Activated CD8-positive, alpha-beta memory T cell treated with anti-CD3 and anti-CD28 coated beads, Interleukin-2, amount 10 ng/mL, durations not matched to agents 7 days and 5 days (primary cell): ENCODE results near the gene PSORS1C1. TPM values are rescaled to one million over a fixed set of nuclear protein-coding genes. Genes with fewer than 3 reads are reported as not detected.

Source experiments
- ATAC-seq: fragments of 150-1000 bp; cut with Tn5 transposase; one replicate; pipeline ENCODE4 v1.10.0; 2021; ENCODE audit warnings: moderate library complexity
- CTCF ChIA-PET: fragments of 350-600 bp; sonication (Branson Sonifier 250); formaldehyde crosslinking; loops from one replicate; lab custom pipeline; 2021; ENCODE audit warnings: antibody characterized with exemption; lab: Charles Lee
- DNase-seq: peaks from one replicate; pipeline ENCODE4 v3.0.0-alpha.2; 2020
- H3K27ac Mint-ChIP-seq: one replicate; pipeline ENCODE4 v1.8.0; 2021; ENCODE audit warnings: mild to moderate bottlenecking, mixed read lengths
- H3K27me3 Mint-ChIP-seq: one replicate; pipeline ENCODE4 v1.8.0; 2021; ENCODE audit warnings: mixed read lengths
- H3K36me3 Mint-ChIP-seq: one replicate; pipeline ENCODE4 v1.8.0; 2021; ENCODE audit warnings: mild to moderate bottlenecking, mixed read lengths
- H3K4me1 Mint-ChIP-seq: one replicate; pipeline ENCODE4 v1.8.0; 2021; ENCODE audit warnings: mixed read lengths
- H3K4me3 Mint-ChIP-seq: one replicate; pipeline ENCODE4 v1.8.0; 2021; ENCODE audit warnings: mild to moderate bottlenecking, moderate library complexity, mixed read lengths
- H3K9me3 Mint-ChIP-seq: one replicate; pipeline ENCODE4 v1.8.0; 2022; ENCODE audit warnings: low read depth, mixed read lengths
- total RNA-seq, 2 experiments: library from RNA; stranded (reverse); gene quantifications; one replicate each; pipeline ENCODE4 v1.2.3, GENCODE V29; 2021

The PSORS1C1 gene
- total RNA-seq, 2 experiments from 2014 or later, result 0.26 TPM; not detected in 1

DNA sequence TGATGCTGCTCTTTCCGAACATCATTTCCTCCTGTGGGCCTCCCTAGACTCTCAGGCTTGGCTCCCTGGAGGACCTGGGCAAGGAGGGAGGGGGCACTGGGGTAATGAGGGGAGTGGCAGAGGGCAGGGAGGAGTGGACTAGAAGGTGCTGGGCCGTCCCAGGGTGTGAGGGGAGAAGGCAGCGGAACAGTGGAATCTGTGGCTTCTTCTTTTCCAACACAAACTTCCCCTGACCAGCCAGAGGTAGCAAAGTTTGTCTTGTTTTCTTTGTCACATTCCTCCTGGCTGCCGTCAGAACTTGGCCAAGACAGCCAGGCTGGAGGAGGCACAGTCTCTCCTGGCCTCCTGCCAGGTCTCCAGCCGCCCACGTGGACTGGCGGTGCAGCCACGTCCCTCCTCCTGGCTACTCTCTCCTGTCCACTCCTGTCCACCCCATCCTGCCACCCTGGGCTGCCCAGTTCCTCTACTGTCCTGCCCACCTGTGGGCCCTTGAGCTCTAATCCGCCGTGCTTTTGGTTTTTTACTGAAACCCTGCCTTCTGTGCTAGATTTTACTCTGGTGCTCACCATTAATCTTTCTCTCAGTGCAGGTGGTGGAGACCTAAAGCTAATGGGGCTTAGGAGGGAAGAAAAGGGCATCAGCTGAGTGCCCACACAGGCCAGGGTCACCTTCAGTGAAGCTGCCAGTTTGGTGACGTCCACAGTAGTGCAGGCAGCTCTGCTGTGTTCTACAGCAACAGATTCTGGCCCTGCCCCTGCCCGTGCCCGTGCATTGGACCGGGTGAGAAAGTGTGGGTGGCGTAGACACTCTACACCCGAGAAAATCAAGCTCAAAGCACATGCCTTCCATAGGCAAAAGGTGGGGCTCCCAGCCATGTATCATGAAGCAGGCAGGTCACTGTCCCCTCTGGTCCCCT lies 8.4 kb downstream of the PSORS1C1 start:
- ATAC-seq (no peak), DNase-seq (no peak)
- CTCF ChIA-PET, result interaction anchor here (0.8 to 1.6 kb wide), 2 partner anchors 24 to 43 kb away, joined by 3 to 4 read pairs; no protein-coding TSS in a partner anchor
- Mint-ChIP-seq H3K27ac (no peak overlapping the region), H3K27me3 (peaks cover 14% of the 10 kb centered on the region), H3K4me1 (no peaks in the 10 kb centered on the region), H3K4me3 (no peak overlapping the region), H3K36me3 (no peaks in the 10 kb centered on the region), H3K9me3 (no peaks in the 10 kb centered on the region)

GRCh38 chr6:31125162-31125561 lies 10.6 kb downstream of the PSORS1C1 start:
- no peak overlapping the region for H3K4me3 Mint-ChIP-seq

DNA sequence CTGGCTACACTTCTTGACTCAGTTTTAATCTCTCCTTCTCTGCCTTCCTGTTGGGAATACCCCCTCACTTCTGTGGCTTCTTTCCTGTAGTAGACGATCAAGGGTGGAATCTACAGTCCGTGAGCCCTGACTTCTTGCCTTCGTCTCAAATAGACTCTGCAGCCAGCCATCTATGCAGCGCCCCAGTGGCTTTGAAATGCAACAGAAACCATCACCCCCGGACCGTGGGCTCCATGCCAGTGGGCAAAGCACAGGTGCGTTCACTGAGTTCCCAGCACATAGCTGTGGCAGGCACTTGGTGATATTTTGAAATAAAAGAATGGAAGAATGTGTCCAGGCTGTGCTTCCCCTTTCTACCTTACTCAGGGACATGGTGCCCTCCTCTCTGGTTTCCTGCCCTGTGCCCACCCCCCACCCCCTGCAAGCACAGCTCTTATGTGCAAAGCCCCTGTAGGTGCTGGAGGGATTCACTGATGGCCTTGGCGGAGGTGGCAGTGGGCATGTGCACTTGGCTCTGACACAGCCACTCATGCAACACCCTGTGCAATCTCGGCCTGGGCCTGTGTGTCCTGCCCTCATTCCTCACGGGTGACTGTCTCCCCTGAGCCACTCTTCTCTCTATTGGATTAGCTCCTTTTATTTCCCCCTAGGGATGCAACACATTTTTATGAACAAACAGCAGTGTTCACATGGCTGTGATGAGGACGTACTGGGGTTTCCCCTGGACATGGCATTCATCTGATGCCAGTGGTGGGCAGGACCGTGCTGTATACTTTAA lies 11.2 kb downstream of the PSORS1C1 start:
- H3K36me3 Mint-ChIP-seq, result no peaks in the 10 kb centered on the region
- H3K27me3 Mint-ChIP-seq, result peaks cover 23% of the 10 kb centered on the region
- no peak for ATAC-seq
- no peaks in the 10 kb centered on the region for H3K4me1 Mint-ChIP-seq
- H3K4me3 Mint-ChIP-seq, result no peak overlapping the region
- H3K27ac Mint-ChIP-seq, result no peak overlapping the region
- CTCF ChIA-PET, result interaction anchor here (4.2 kb wide), 1 partner anchor 13 kb away, joined by 23 read pairs; the partner anchor contains the start of gene PSORS1C2
- H3K9me3 Mint-ChIP-seq, result no peaks in the 10 kb centered on the region
- no peak for DNase-seq

More at GRCh38 chr6:31125162-31125561, 10.6 kb downstream of the PSORS1C1 start:
- DNase-seq, result no peak
- H3K27me3 Mint-ChIP-seq, result peaks cover 23% of the 10 kb centered on the region
- no peak overlapping the region for H3K27ac Mint-ChIP-seq
- ATAC-seq, result no peak
- CTCF ChIA-PET, result interaction anchor here (1.1 kb wide), 1 partner anchor 10 kb away, joined by 3 read pairs; no protein-coding TSS in a partner anchor
- no peaks in the 10 kb centered on the region for H3K4me1 Mint-ChIP-seq
- H3K9me3 Mint-ChIP-seq, result no peaks in the 10 kb centered on the region
- H3K36me3 Mint-ChIP-seq, result no peaks in the 10 kb centered on the region

GRCh38 chr6:31126396-31127175 lies 12.0 kb downstream of the PSORS1C1 start:
- H3K4me1 Mint-ChIP-seq, result no peaks in the 10 kb centered on the region
- CTCF ChIA-PET, result interaction anchor here (0.7 to 4.2 kb wide), 6 partner anchors 12 to 529 kb away, joined by 3 to 23 read pairs (median 5); partner anchors contain the start of genes GTF2H4 and PSORS1C2
- ATAC-seq (no peak), DNase-seq (no peak)
- H3K27ac Mint-ChIP-seq, result no peak overlapping the region
- no peak overlapping the region for H3K4me3 Mint-ChIP-seq
- no peaks in the 10 kb centered on the region for H3K36me3 Mint-ChIP-seq
- no peaks in the 10 kb centered on the region for H3K9me3 Mint-ChIP-seq
- peaks cover 22% of the 10 kb centered on the region for H3K27me3 Mint-ChIP-seq

- CTCF ChIA-PET, result interaction anchor here (0.7 to 4.2 kb wide), 18 partner anchors 10 to 248 kb away, joined by 3 to 23 read pairs (median 5); partner anchors contain the start of gene PSORS1C2
- Mint-ChIP-seq H3K27me3 (peaks cover 18% of the 10 kb centered on the region), H3K4me3 (no peak overlapping the region), H3K4me1 (no peaks in the 10 kb centered on the region), H3K36me3 (no peaks in the 10 kb centered on the region), H3K27ac (no peak overlapping the region), H3K9me3 (no peaks in the 10 kb centered on the region)
- peak; percentile 82 for DNase-seq
- peak; percentile 80 for ATAC-seq
These were observed 13.6 kb downstream of the PSORS1C1 start for GRCh38 chr6:31128093-31128676.

DNA sequence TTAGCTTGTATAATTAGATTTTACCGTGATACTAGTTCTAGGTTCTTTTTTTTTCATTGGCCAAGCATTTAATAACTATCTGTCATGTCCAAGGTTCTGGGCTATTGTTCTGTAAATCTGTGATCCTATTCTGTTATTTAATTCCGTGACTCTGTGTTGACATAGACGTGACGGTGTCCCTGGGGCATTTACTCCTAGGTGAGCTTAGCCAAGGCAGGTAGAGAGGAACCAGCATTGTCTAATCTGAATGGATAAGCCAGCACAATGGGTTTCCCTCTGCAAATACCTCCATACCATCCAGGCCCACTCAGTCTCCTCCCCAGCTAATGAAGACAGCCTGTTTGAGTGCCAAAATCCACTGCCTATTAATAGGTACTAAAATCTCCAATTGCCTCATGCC lies 14.5 kb downstream of the PSORS1C1 start:
- Mint-ChIP-seq H3K4me3 (no peak overlapping the region), H3K9me3 (no peaks in the 10 kb centered on the region), H3K36me3 (no peaks in the 10 kb centered on the region), H3K4me1 (no peaks in the 10 kb centered on the region), H3K27me3 (peaks cover 18% of the 10 kb centered on the region), H3K27ac (no peak overlapping the region)
- CTCF ChIA-PET, result interaction anchor here (0.7 to 4.2 kb wide), 17 partner anchors 9 to 247 kb away, joined by 3 to 23 read pairs (median 5); partner anchors contain the start of gene PSORS1C2
- ATAC-seq (no peak), DNase-seq (no peak)

- CTCF ChIA-PET, result interaction anchor here (1.5 to 2.5 kb wide), 5 partner anchors 10 to 64 kb away, joined by 3 to 8 read pairs (median 6); no protein-coding TSS in a partner anchor
- H3K36me3 Mint-ChIP-seq, result no peaks in the 10 kb centered on the region
- no peak overlapping the region for H3K4me3 Mint-ChIP-seq
- ATAC-seq (no peak), DNase-seq (no peak)
- no peaks in the 10 kb centered on the region for H3K4me1 Mint-ChIP-seq
- no peak overlapping the region for H3K27ac Mint-ChIP-seq
- H3K9me3 Mint-ChIP-seq, result no peaks in the 10 kb centered on the region
- H3K27me3 Mint-ChIP-seq, result peaks cover 18% of the 10 kb centered on the region
These were observed 16.2 kb downstream of the PSORS1C1 start for GRCh38 chr6:31130751-31131150.

GRCh38 chr6:31131595-31131994 lies 17.0 kb downstream of the PSORS1C1 start:
- H3K36me3 Mint-ChIP-seq, result no peaks in the 10 kb centered on the region
- CTCF ChIA-PET, result interaction anchor here (0.6 to 1.9 kb wide), 5 partner anchors 13 to 321 kb away, joined by 3 to 6 read pairs (median 4); no protein-coding TSS in a partner anchor
- ATAC-seq (no peak), DNase-seq (no peak)
- no peaks in the 10 kb centered on the region for H3K4me1 Mint-ChIP-seq
- peaks cover 18% of the 10 kb centered on the region for H3K27me3 Mint-ChIP-seq
- H3K27ac Mint-ChIP-seq, result no peak overlapping the region
- H3K4me3 Mint-ChIP-seq, result no peak overlapping the region
- no peaks in the 10 kb centered on the region for H3K9me3 Mint-ChIP-seq

DNA sequence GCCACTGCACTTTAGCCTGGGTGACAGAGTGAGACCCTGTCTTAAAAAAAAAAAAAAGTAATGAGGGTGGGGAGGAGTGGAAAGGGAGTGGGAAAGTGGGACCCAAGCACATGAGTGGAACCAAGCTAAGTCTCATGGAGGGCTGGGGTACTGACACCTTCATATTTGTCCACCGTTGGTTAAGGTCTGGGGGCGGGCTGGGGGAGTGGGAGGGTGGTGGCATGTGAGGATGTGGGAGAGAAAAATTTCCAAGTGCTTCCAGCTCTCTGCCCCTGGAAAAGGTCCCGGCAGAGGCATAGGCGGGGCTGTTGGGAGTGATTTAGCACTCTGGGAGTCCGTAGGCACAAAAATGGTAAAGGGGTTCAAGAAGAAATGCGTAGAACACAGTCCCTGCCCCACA lies 18.2 kb downstream of the PSORS1C1 start:
- ATAC-seq (no peak), DNase-seq (no peak)
- Mint-ChIP-seq H3K27me3 (peaks cover 17% of the 10 kb centered on the region), H3K9me3 (no peaks in the 10 kb centered on the region), H3K4me3 (no peak overlapping the region), H3K27ac (no peak overlapping the region), H3K4me1 (peaks cover 4% of the 10 kb centered on the region), H3K36me3 (no peaks in the 10 kb centered on the region)
- CTCF ChIA-PET, result interaction anchor here (1.2 to 2.6 kb wide), 3 partner anchors 39 to 234 kb away, joined by 3 to 13 read pairs (median 3); no protein-coding TSS in a partner anchor

- CTCF ChIA-PET, result interaction anchor here (0.7 to 5.0 kb wide), 4 partner anchors 57 to 241 kb away, joined by 3 to 80 read pairs (median 3); no protein-coding TSS in a partner anchor
- no peak for ATAC-seq
- H3K27ac Mint-ChIP-seq, result no peak overlapping the region
- H3K4me3 Mint-ChIP-seq, result no peak overlapping the region
- no peaks in the 10 kb centered on the region for H3K27me3 Mint-ChIP-seq
- DNase-seq, result no peak
- H3K36me3 Mint-ChIP-seq, result no peaks in the 10 kb centered on the region
- no peaks in the 10 kb centered on the region for H3K9me3 Mint-ChIP-seq
- peaks cover 4% of the 10 kb centered on the region for H3K4me1 Mint-ChIP-seq
These were observed 21.1 kb downstream of the PSORS1C1 start for GRCh38 chr6:31135710-31136109.

DNA sequence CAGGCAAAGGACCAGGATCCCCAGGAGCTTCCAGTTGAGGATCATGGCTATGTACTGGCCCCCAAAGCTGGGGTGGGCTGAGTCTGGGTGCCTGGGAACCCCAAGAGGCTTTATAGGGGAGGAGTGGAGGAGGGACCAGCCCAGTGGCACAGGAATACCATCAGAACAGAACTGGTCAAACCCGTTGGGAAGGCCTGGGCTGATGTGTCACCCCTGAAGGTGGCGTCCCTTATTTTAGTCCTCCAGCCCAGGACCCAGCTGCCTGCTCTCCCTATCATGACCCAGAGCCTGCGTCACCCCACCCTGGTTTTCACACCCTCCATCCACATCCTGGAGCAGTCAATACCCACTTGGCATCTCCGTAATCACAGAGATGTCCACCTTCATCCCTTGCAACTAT lies 24.4 kb downstream of the PSORS1C1 start, which contains the start of gene PSORS1C2:
PSORS1C2 (minus strand) TSS at position 85 of the 400 bp plus-strand sequence; CDS start at position 45, 40 bp downstream.
- DNase-seq (no peak), ATAC-seq (no peak)
- Mint-ChIP-seq H3K9me3 (no peaks in the 10 kb centered on the region), H3K27me3 (no peaks in the 10 kb centered on the region), H3K4me1 (peaks cover 4% of the 10 kb centered on the region), H3K4me3 (no peak within 1 kb of the TSS), H3K36me3 (no peaks in the 10 kb centered on the region), H3K27ac (no peak within 1 kb of the TSS)
- CTCF ChIA-PET, result interaction anchor here (1.0 to 5.0 kb wide), 5 partner anchors 11 to 227 kb away, joined by 3 to 80 read pairs (median 23); no protein-coding TSS in a partner anchor

GRCh38 chr6:31139599-31139998 lies 25.0 kb downstream of the PSORS1C1 start:
- Mint-ChIP-seq H3K9me3 (no peaks in the 10 kb centered on the region), H3K36me3 (no peaks in the 10 kb centered on the region), H3K4me1 (peaks cover 4% of the 10 kb centered on the region), H3K4me3 (no peak overlapping the region), H3K27me3 (no peaks in the 10 kb centered on the region), H3K27ac (no peak overlapping the region)
- CTCF ChIA-PET, result interaction anchor here (1.0 to 5.0 kb wide), 5 partner anchors 12 to 227 kb away, joined by 3 to 80 read pairs (median 23); no protein-coding TSS in a partner anchor
- ATAC-seq (no peak), DNase-seq (no peak)
